Endothelial cell of umbilical vein (primary cell): Measurements from ENCODE around the gene VMP1.

Experiments
- EZH2 ChIP-seq: IDR thresholded peaks from 2 replicates; pipeline ENCODE4 v1.6.1; 2012; ENCODE audit warnings: borderline replicate concordance, low read depth, mild to moderate bottlenecking, moderate library complexity, low read length, inconsistent platforms; ENCODE audit not compliant: severe bottlenecking
- FOS ChIP-seq: IDR thresholded peaks from 2 replicates; pipeline ENCODE4 v1.6.1; 2011; ENCODE audit warnings: mild to moderate bottlenecking, low read length, moderate library complexity, borderline replicate concordance; ENCODE audit not compliant: insufficient read depth
- JUN ChIP-seq: IDR thresholded peaks from 2 replicates; pipeline ENCODE4 v1.6.1; 2011; ENCODE audit warnings: borderline replicate concordance, low read depth; ENCODE audit not compliant: insufficient read length, insufficient read depth
- POLR2A ChIP-seq: IDR thresholded peaks from 2 replicates; pipeline ENCODE4 v1.6.1; 2012; ENCODE audit warnings: low read depth, mild to moderate bottlenecking, control low read depth, low read length
- POLR2AphosphoS5 ChIP-seq: IDR thresholded peaks from 2 replicates; pipeline ENCODE4 v1.6.1; 2012; ENCODE audit warnings: low read depth, mild to moderate bottlenecking, control low read depth, low read length, moderate library complexity; ENCODE audit not compliant: insufficient read depth
- TF ChIP-seq, protein P1 (sequence below), 2 donors: IDR thresholded peaks; 1 replicate in 1 of 2; 2 replicates in 1 of 2; pipeline ENCODE4 v1.5.1; 2011; ENCODE audit warnings: low read length in 2 of 2, mild to moderate bottlenecking in 2 of 2, moderate library complexity in 2 of 2, control low read depth in 1 of 2, inconsistent platforms in 1 of 2, low read depth in 1 of 2; ENCODE audit not compliant: insufficient read depth in 1 of 2; ENCODE audit errors: extremely low read depth in 1 of 2

DNA sequence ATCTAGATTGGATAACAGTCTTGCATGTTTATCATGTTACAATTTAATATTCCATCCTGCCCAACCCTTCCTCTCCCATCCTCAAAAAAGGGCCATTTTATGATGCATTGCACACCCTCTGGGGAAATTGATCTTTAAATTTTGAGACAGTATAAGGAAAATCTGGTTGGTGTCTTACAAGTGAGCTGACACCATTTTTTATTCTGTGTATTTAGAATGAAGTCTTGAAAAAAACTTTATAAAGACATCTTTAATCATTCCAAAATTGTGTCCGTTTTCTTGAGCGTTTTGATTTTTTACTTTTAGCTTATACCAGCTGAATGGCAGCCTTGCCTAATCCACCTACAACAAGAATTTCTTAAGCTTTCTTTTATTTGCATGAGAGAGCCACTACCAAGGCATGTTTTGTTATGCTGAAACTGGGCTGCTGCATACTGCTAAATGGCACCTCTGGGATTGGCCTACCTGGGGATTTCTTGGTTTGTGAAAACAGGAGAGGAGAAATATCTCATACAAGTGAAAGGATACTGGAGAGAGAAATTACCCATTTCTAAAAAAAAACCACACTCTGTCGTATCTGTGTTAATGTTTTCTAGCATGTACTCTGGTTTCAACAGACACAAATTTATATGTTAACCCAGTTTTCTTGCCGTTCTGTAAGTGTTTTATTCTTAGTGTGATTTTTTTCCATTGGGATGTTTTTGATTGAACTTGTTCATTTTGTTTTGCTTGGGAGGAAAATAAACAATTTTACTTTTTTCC, 133.1 kb downstream of the VMP1 start:
- TF ChIP-seq, protein P1, sequence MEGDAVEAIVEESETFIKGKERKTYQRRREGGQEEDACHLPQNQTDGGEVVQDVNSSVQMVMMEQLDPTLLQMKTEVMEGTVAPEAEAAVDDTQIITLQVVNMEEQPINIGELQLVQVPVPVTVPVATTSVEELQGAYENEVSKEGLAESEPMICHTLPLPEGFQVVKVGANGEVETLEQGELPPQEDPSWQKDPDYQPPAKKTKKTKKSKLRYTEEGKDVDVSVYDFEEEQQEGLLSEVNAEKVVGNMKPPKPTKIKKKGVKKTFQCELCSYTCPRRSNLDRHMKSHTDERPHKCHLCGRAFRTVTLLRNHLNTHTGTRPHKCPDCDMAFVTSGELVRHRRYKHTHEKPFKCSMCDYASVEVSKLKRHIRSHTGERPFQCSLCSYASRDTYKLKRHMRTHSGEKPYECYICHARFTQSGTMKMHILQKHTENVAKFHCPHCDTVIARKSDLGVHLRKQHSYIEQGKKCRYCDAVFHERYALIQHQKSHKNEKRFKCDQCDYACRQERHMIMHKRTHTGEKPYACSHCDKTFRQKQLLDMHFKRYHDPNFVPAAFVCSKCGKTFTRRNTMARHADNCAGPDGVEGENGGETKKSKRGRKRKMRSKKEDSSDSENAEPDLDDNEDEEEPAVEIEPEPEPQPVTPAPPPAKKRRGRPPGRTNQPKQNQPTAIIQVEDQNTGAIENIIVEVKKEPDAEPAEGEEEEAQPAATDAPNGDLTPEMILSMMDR (IDR thresholded peaks at IDR 0.05; ENCODE audit: extremely low read depth in 1 of 2, insufficient read depth in 1 of 2, low read depth in 1 of 2, low read length in 2 of 2), result no peak
- TF ChIP-seq EZH2 (no peak), POLR2A (peak; percentile 79), JUN (no peak), POLR2AphosphoS5 (peak; percentile 63), FOS (no peak)
